Activated naive CD8-positive, alpha-beta T cell treated with anti-CD3 and anti-CD28 coated beads, Interleukin-2, amount 50 U/mL, for 16 hours (primary cell): Measurements from ENCODE around the gene ATXN3.

ENCODE experiments used
- DNase-seq: peaks from one replicate; pipeline ENCODE4 v3.0.0-alpha.2; 2020; ENCODE audit warnings: low read depth, low spot score

The ATXN3 gene

DNA sequence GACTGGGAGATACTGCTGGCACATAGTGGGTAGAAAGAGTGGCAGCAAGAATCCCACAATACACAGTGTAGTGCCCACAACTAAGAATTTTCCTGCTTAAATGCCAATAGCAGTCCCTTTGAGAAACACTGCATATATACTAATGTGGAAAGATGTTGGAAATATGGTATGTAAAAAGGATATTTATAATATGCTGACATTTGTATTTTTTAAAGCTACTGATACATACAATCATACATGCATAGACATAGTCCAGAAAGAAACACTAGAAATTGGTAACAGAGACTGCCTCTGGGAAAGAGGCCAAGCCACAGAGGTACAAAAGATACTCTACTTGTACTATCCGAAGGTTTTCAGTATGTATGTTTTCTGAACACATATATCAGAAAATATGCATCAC lies 96.8 kb downstream of the ATXN3 start:
- DNase-seq, result no peak
